GM15510 (cell line): ENCODE results near the gene ZC3H7B.

Experiments used
- POLR2A ChIP-seq: IDR thresholded peaks from 3 replicates; pipeline ENCODE4 v1.6.1; 2011; ENCODE audit warnings: borderline replicate concordance; ENCODE audit not compliant: insufficient read length; ENCODE audit errors: extremely low read depth

Gene ZC3H7B, protein sequence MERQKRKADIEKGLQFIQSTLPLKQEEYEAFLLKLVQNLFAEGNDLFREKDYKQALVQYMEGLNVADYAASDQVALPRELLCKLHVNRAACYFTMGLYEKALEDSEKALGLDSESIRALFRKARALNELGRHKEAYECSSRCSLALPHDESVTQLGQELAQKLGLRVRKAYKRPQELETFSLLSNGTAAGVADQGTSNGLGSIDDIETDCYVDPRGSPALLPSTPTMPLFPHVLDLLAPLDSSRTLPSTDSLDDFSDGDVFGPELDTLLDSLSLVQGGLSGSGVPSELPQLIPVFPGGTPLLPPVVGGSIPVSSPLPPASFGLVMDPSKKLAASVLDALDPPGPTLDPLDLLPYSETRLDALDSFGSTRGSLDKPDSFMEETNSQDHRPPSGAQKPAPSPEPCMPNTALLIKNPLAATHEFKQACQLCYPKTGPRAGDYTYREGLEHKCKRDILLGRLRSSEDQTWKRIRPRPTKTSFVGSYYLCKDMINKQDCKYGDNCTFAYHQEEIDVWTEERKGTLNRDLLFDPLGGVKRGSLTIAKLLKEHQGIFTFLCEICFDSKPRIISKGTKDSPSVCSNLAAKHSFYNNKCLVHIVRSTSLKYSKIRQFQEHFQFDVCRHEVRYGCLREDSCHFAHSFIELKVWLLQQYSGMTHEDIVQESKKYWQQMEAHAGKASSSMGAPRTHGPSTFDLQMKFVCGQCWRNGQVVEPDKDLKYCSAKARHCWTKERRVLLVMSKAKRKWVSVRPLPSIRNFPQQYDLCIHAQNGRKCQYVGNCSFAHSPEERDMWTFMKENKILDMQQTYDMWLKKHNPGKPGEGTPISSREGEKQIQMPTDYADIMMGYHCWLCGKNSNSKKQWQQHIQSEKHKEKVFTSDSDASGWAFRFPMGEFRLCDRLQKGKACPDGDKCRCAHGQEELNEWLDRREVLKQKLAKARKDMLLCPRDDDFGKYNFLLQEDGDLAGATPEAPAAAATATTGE

DNA sequence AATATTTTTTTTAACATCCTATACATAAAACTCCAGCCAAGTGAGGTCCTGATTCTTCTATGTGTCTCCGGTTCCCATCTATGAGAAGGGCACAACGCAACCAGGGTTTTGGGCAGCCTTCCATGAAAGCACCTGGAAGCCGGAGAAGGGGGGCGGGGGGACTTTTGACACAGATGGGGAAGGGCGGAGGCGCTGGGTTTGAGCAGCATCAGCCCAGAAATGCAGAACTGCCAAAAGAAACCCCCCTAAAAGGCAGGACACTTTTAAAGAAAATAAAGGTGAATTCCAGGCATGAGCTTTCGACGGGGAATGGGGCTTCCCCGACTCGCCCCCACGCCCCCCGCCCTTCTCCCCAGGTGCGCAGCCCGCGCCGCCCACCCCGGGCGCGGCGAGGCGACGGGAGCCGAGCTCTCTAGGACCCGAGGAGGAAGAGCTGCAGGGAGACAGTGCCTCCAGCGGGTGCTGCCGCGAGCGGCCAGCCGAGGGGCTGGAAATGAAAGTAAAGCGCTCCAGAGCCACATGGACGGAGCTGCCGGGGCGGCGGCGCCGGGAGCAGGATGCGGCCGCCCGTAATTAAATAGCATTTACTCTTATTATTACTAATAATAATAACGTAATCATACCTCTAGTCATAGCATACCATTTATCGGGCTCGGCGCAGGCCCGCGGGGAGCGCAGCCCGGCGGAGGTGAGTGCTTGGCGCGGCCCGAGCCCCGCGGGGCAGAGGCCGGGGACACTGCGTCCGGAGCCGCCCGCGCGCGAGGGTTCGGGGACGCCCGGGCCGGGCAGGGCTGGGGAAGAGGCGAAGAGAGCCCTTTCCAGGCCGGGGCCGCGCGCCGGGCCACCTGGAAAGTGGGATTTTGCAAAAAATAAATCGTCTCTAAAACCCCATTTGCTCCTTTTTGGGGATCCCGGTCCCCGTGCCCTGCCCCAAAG, at the start of gene ZC3H7B:
Gene ZC3H7B (plus strand): TSS at position 441 of the 936 bp plus-strand sequence. CDS start 19,136 bp downstream, outside the sequence.
- peak; percentile 88 for TF ChIP-seq POLR2A

DNA sequence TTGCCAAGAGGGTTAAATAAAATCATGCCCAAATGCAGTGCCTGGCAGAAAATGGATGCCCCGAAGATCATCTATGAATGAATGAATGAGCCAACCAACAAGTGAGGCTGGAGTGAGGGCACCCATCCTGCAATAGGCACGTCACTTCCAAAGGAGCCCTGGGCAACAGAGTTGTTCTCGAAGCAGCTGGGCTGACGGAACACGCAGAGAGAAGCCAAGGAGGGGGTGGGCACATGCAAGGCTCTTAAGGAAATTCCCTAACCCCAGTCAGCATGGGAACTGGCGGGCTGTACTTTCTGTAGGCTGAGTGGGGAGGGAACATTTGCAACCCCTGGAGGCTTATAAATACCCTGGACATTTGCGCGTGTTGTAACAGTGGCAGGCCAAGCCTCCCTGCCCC, 49.0 kb upstream of the ZC3H7B start:
- no peak for TF ChIP-seq POLR2A

DNA sequence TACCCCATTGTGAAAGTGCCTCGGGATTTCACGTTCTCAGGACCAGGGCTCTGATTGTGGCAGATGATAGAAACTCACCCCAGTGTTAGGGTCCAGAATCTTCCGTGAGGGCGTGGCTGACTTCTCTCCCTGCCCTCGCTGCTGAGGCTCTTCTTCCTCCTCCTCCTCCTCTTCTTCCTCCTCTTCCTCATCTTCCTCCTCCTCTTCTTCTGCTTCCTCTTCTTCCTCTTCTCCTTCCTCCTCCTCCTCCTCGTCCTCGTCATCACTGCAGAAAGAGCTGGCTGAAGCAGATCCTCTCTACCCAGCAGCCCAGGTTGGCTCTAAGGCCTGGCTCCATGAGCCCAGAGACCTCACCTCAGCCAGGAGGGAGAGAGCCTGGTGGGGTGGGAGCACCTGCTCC, 47.1 kb upstream of the ZC3H7B start:
- TF ChIP-seq POLR2A, result no peak

DNA sequence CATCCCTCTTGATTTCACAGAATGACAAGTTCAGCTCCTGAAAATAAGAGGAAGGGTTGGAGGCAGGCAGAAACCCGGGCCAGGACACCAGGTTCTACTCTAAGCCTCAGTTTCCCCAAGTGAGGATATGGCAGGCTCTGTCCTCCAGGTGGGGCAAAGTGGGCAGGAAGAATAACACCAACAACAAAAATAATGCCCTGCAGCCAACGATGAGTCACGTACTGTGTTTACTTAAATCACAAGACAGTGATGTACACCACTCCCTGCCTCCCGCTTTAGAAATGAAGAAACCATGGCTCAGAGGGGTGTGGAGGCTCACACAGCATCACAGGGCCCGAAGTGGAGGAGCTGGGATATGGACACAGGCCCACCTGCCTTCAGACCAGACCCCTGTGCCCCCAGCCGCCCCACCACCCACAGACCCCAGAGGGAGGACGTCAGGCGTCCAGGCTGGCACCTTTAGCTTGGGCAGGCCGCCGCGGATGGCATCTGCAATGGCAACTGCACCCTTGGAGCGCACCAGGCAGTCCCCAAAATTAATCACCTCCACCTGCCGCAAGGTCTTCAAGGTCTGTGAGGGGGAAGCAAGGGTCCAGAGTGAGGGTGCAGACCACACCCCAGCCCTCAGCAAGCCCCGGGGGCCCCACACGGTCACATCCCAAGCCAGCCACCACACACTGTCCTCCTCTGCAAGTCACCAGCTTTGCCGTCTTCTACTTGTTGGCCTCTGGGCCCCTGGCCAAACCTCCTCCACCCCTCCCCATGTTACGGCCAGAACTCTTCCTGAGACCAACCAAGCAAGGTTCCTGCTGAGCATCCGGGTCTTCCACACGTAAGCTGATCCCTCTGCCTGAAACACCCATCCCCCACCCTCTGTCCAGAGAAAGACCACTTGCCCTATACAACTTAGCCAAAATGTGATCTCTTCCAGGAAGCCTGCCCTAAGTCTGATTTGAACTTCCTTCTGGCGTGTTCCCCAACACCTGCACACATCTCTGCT, 44.8 kb upstream of the ZC3H7B start:
- no peak for TF ChIP-seq POLR2A

DNA sequence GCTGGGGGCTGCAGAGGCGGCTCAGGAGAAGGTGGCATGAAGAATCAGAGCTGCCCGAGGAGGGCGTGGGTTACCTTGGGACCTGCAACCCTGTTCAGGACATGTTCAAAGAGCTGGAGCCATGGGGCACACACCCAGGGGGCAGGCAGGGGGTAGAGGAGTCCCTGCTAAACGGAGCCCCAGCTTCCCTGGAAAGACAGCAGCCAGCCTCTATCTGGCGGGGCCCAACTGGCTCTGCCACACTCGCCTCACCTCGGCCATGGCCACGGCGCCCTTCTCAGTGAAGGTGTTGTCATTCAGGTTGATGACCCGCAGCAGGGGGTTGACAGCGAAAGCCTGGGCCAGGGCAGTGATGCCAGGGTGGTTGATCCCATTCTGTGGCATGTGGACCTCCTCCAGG, 43.6 kb upstream of the ZC3H7B start:
- no peak for TF ChIP-seq POLR2A

DNA sequence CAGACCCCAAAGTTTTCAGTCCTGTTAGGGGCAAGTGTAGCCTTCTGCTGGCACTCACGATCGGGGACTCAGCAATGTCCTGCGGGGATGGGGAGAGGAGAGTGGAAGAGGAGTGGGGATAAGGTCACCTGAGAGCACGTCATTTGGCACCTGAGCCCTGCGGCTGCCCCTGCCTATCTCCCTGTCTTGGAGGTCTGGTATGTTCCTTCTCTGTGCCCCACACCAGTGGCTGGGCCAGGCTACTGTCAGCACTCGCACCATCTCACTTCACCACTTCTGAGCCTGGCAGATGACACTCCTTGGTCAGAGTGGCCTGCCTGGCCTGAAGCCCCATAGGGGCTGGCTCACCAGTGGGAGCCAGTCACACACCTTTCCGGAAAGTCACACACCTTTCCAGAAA, 40.5 kb upstream of the ZC3H7B start:
- TF ChIP-seq POLR2A, result no peak

DNA sequence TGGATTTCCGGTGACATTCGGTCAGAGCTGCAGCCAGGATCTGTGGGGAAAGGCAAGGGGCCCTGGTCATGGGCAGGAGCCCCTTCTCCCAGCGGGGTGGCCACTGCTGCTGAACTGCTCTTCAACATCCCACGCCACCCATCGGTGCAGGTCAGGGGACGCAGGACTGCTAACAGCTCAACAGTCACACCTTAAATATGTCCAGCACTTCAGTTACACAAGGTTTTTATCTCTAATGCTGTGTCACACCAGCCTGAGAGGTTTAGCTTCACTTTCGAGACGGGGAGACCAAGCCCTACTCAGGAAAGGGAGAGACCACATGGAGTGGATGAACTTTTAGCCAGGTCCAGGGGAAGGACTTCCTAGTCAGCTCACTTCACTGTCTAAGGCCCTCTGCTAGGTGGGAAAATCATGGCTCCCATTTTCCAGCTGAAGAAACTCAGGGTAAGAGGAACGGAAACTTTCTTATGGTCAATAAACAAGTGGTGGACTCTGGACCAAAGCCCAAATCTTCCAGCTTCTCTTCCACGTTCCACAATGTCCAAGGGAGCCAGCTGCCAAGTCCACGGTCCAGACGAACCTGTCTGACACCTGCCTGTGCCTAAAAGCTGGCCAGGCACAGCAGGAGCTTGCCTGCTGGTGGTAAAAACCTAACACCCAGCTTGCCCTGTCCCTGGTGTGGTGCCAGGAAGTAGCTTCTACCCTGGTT, 39.6 kb upstream of the ZC3H7B start:
- TF ChIP-seq POLR2A, result no peak

DNA sequence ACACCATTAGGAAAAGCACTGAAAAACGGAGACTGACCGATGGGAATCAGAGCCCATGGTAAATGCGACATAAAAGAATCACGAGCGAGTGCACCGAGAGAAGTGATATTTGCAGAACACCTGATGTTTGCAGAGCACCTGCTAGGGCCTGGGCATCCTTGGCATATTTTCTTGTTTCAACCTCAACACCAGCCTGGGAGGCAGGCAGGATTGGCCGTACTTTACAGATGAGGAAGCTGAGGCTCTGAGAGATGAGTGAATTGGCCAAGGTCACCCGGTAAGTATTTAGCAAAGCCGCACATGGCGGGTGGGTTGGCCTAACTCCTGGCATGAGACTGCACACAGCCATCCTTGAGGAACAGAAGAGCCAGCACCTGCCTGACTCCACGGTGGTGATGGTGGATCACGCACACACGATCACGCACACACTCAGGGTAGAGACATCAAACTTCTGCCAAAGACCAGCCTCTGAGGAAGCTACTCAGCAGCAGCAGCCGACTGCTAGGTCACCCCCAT, 39.0 kb upstream of the ZC3H7B start:
- no peak for TF ChIP-seq POLR2A

DNA sequence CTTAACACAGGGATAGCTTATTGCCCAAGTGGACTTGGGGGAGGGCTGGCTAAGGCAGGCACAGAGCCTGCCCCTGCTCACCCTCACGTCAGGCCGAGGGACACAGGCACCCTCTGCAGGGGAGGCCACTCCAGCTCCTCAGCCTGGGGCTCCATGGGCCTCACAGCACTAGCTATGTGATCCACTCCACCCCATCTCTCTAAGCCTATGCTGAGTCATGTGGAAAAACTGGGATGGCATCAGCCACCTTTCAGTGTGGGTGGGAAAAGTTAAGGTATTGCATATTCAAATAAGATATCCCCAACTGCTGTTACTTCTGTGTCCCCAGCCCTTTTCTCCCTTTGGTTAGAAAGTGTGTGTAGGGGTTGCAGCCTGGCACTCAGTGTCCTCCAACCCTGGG, 37.6 kb upstream of the ZC3H7B start:
- TF ChIP-seq POLR2A, result no peak

DNA sequence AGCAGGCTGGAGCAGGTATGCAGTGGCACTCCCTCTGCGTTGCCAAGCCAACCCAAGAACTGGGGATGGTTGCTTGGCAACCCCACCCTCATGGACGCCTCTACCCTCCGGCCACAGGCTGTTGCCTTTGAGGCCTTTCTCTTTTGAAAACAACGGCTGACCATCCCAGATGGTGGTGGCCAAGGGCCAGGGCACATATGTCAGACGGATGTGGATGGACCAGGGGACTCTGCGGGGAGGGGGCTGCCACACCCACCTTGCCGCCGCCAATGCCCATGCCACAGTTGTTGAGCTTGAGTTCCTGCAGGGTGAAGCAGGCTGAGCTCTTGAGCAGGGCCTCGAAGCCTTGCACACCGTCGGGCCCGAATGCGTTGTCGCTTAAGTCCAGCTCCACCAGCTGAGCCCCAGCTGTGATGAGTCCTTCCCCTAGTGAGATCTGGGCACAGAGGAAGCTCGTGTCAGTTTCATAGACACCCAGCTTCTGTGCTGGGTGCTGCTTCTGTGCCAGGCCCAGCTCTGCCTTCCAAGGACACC, 36.9 kb upstream of the ZC3H7B start:
- no peak for TF ChIP-seq POLR2A

DNA sequence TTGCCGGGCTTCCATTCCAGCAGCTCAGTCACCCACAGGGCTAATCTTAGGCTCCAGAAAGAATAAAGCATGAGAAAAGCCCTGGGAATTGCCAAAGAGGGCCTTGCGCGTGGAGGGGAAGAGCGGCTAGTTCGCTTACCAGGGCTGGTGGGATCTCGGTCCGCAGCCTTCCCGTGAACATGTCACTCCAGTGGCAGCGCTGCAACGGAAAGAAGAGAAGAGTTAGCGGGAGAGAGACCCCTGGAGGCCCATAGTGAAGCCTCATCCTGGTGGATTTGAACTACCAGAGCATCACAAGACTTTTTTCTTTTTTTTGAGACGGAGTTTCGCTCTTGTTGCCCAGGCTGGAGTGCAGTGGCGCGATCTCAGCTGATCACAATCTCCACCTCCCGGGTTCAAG, 33.4 kb upstream of the ZC3H7B start:
- TF ChIP-seq POLR2A, result no peak

DNA sequence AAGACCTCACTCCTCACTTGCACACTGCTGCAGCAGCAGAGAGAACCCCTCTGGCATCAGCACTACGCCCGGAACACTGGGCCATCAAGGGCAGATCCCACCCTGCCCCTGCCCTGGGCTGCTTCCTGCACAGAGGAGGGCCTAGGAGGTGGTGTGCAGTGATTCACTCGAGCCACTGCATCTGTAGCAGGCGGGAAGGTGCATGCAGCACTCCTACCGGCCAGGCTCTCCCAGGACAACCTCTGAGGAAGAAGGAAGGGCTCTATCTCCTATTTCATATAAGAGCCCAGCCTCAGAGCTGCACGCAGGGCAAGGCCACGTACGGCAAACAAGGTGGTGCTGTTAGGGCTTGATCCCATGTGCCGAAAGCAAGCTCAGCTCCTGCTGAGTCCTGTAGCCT, 29.5 kb upstream of the ZC3H7B start:
- TF ChIP-seq POLR2A, result no peak
